K562 (cell line): ENCODE results near the gene NOL12. TPM values are rescaled to one million over a fixed set of nuclear protein-coding genes. Genes with fewer than 3 reads are reported as not detected.

Experiments
- ATAC-seq: fragments of 200-7000 bp; cut with Tn5 transposase; 3 replicates; pipeline ENCODE4 v1.9.1; 2020; ENCODE audit warnings: moderate library complexity
- BruUV-seq: library from RNA; stranded (reverse); fragments of 400-500 nt; replicated peaks from 2 replicates; lab custom pipeline; 2021; lab: Mats Ljungman, UMichigan
- CTCF ChIA-PET: fragments of 300-600 bp; formaldehyde crosslinking; extraction: SDS; loops from one replicate; lab custom pipeline; 2021; ENCODE audit warnings: low intra/inter-chr PET ratio; lab: Yijun Ruan, JAX
- POLR2A ChIA-PET: fragments of 300-600, 350-650 bp; sonication (Branson Sonifier 250); formaldehyde crosslinking; extraction: SDS; loops from one replicate; lab custom pipeline; 2021; ENCODE audit warnings: antibody characterized with exemption, inconsistent platforms; lab: Yijun Ruan, JAX
- DNase-seq, 4 experiments: peaks; one replicate each; pipeline versions ENCODE4 v3.0.0 to v3.0.0-alpha.2; 2011 to 2018; ENCODE audit warnings: low spot score in 3 of 4, mixed read lengths in 3 of 4; ENCODE audit errors: extremely low read depth in 1 of 4
- FAIRE-seq: peaks from 2 replicates; lab custom pipeline; 2011; peaks lifted over from hg19 to GRCh38; lab: Jason Lieb, UNC
- H2AFZ ChIP-seq: 2 replicates; pipeline ENCODE4 v1.6.0; 2011; ENCODE audit warnings: low read depth, low read length, control low read depth, inconsistent platforms
- H3K27ac ChIP-seq: fragments of 200-600 bp; 3 replicates; pipeline ENCODE4 v1.8.0; 2011; ENCODE audit warnings: low read depth, mild to moderate bottlenecking, control low read depth, inconsistent platforms, low read length, moderate library complexity, mixed read lengths; ENCODE audit errors: extremely low read depth
- H3K27me3 ChIP-seq, 2 experiments: fragments of 300-600 bp in 1 of 2; 2 replicates in 1 of 2; 3 replicates in 1 of 2; pipeline versions ENCODE4 v1.6.0 to v1.8.0; 2011; ENCODE audit warnings: inconsistent platforms in 2 of 2, low read length in 2 of 2, mild to moderate bottlenecking in 1 of 2, mixed read lengths in 1 of 2, moderate library complexity in 1 of 2; ENCODE audit not compliant: control insufficient read depth in 2 of 2, insufficient read depth in 2 of 2
- H3K36me3 ChIP-seq: fragments of 300-600 bp; 3 replicates; pipeline ENCODE4 v1.8.0; 2011; ENCODE audit warnings: mild to moderate bottlenecking, low read length, inconsistent platforms; ENCODE audit not compliant: control insufficient read depth, insufficient read depth
- H3K4me1 ChIP-seq, 2 experiments: fragments of 200-600 bp in 1 of 2; replicated peaks in 1 of 2; 2 replicates in 1 of 2; 3 replicates in 1 of 2; pipeline versions ENCODE4 v1.5.1 to v1.8.0; 2011; ENCODE audit warnings: inconsistent platforms in 2 of 2, low read length in 2 of 2, mild to moderate bottlenecking in 1 of 2, mixed read lengths in 1 of 2, moderate library complexity in 1 of 2; ENCODE audit not compliant: control insufficient read depth in 2 of 2, insufficient read depth in 2 of 2
- H3K4me2 ChIP-seq: 2 replicates; pipeline ENCODE4 v1.6.1; 2011; ENCODE audit warnings: low read length, control low read depth, inconsistent platforms, mixed read lengths; ENCODE audit not compliant: insufficient read depth
- H3K4me3 ChIP-seq: fragments of 200-600 bp; sonication (generic), shearing (Covaris generic); 2 replicates; pipeline ENCODE4 v1.5.1; 2016; ENCODE audit warnings: control low read depth, inconsistent platforms
- H3K79me2 ChIP-seq: fragments of 200-600 bp; 3 replicates; pipeline ENCODE4 v1.8.0; 2011; ENCODE audit warnings: low read length, inconsistent platforms; ENCODE audit not compliant: control insufficient read depth, insufficient read depth
- H3K9ac ChIP-seq, 2 experiments: 2 replicates each; pipeline versions ENCODE4 v1.6.0 to v1.6.1; 2011; ENCODE audit warnings: low read depth in 2 of 2, low read length in 2 of 2, control low read depth in 1 of 2, inconsistent platforms in 1 of 2, mild to moderate bottlenecking in 1 of 2, mixed read lengths in 1 of 2; ENCODE audit not compliant: insufficient read depth in 1 of 2
- H3K9me1 ChIP-seq: one replicate; pipeline ENCODE4 v1.6.0; 2011; ENCODE audit warnings: inconsistent platforms, mild to moderate bottlenecking, low read length, moderate library complexity; ENCODE audit not compliant: control insufficient read depth, insufficient read depth
- H3K9me3 ChIP-seq: replicated peaks from 2 replicates; pipeline ENCODE4 v1.5.1; 2011; ENCODE audit warnings: low read depth, low read length, inconsistent platforms; ENCODE audit not compliant: control insufficient read depth, insufficient read depth
- H4K20me1 ChIP-seq: replicated peaks from 2 replicates; pipeline ENCODE4 v1.6.1; 2011; ENCODE audit warnings: low read length, inconsistent platforms, mixed read lengths; ENCODE audit not compliant: control insufficient read depth, insufficient read depth
- CHD2 ChIP-seq: IDR thresholded peaks from 2 replicates; pipeline ENCODE4 v1.6.1; 2011; ENCODE audit warnings: low read depth, low read length
- GABPB2 ChIP-seq: fragments of 250-450 bp; sonication (Bioruptor Pico); conservative IDR thresholded peaks from 2 replicates; pipeline ENCODE4 v1.5.1; 2021; ENCODE audit warnings: mild to moderate bottlenecking
- LARP7 ChIP-seq: fragments of 450-650 bp; IDR thresholded peaks from 2 replicates; pipeline ENCODE4 v1.6.1; 2016
- MCM5 ChIP-seq: fragments of 450-650 bp; IDR thresholded peaks from 2 replicates; pipeline ENCODE4 v1.6.1; 2016; ENCODE audit warnings: low read depth
- SRSF1 ChIP-seq: fragments of 200-400 bp; formaldehyde crosslinking; IDR thresholded peaks from 2 replicates; pipeline ENCODE4 v1.6.1; 2017; ENCODE audit warnings: mild to moderate bottlenecking, low read depth, low read length, moderate library complexity
- ZNF253 ChIP-seq: fragments of 250-450 bp; sonication (Bioruptor Pico); conservative IDR thresholded peaks from 2 replicates; pipeline ENCODE4 v1.6.1; 2021; ENCODE audit warnings: mild to moderate bottlenecking
- ZNF76 ChIP-seq: fragments of 250-450 bp; sonication (Bioruptor Pico); IDR thresholded peaks from 2 replicates; pipeline ENCODE4 v1.4.0; 2020; ENCODE audit warnings: mild to moderate bottlenecking, moderate library complexity, borderline replicate concordance
- WGBS: fragments of 100-300 bp; shearing (Covaris generic); methylation state at CpG from one replicate; pipeline ENCODE4 v1.1.6; 2016; ENCODE audit warnings: low coverage, mixed read lengths; ENCODE audit not compliant: insufficient coverage; ENCODE audit errors: missing lambda C conversion rate; 5-methylcytosine and 5-hydroxymethylcytosine counted together
- in situ Hi-C: fragments of 300-500 bp; cut with MboI; formaldehyde crosslinking; loops from 4 replicates; pipeline ENCODE4 v1.15.0; 2018; ENCODE audit warnings: inconsistent platforms, mixed read lengths
- intact Hi-C: fragments of 100-400 bp; cut with micrococcal nuclease; formaldehyde crosslinking; loops from 2 replicates; pipeline ENCODE4 v1.14.2; 2022
- polyA plus RNA-seq, 8 experiments: library from polyadenylated mRNA; depleted of rRNA in 4 of 8; stranded (reverse) in 5 of 8; unstranded in 3 of 8; fragments of >200 nt; fragmentation: Nextera tagmentation in 2 of 8; fragmentation: Illumina TruSeq in 1 of 8; extraction: Ambion mirVana in 2 of 8; extraction: Trizol in 1 of 8; gene quantifications; 2 replicates each; pipeline versions ENCODE4 v1.2.1 to v1.2.3, GENCODE V29; 2011 to 2014; ENCODE audit warnings: inconsistent platforms in 1 of 8, missing spikeins in 1 of 8
- total RNA-seq, 7 experiments: library from RNA; depleted of rRNA in 6 of 7; stranded (reverse); fragments of >200 nt in 6 of 7; fragmentation: Illumina TruSeq in 2 of 7; extraction: Trizol in 2 of 7; gene quantifications; 2 replicates each; pipeline versions ENCODE4 v1.2.1 to v1.2.3, GENCODE V29; 2011 to 2021; ENCODE audit warnings: low replicate concordance in 1 of 7
- TF ChIP-seq, protein P1 (sequence below): fragments of 450-650 bp; IDR thresholded peaks from 2 replicates; pipeline ENCODE4 v1.6.1; 2016; ENCODE audit warnings: mild to moderate bottlenecking

NOL12 gene
- total and polyA plus RNA-seq, 9 of the 15 experiments (the other 6 are each of a cell fraction or from before 2014, with no cell fraction given): 2.8 to 40.9 (median 28.5) TPM

DNA sequence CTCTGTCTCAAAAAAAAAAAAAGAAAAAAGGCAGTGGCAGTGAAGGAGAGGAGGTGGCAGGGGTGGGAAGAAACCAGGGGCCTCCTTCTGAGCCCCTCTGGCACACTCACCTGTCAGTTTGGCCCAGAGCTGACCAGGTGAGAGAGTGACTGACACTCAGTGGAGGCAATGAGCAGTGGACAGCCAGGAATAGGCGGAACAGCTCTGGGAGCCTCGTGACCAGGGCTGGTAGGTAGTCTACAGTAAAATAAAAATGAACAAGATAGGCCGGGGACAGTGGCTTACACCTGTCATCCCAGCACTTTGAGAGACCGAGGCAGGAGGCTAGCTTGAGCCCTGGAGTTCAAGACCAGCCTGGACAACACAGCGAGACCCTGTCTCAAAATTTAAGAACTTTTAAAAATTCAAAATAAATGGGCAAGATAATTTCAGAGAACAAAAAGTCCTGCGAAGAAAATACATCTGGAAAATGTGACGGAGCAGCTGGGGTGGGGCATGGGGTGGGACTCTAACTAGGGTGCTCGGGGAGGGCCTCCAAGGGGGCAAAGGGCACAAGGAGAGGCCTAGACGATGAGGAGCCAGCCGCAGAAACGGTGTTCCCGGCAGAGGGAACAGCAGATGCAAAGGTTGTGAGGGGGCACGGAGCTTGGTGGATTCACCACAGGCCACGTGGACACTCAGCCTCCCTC, 31.4 kb upstream of the NOL12 start:
- POLR2A ChIA-PET: interaction anchor here (0.9 kb wide), 1 partner anchor 18 kb away, joined by 3 read pairs; no protein-coding TSS in a partner anchor
- in situ Hi-C loops: no loop called here
- no peak for FAIRE-seq

DNA sequence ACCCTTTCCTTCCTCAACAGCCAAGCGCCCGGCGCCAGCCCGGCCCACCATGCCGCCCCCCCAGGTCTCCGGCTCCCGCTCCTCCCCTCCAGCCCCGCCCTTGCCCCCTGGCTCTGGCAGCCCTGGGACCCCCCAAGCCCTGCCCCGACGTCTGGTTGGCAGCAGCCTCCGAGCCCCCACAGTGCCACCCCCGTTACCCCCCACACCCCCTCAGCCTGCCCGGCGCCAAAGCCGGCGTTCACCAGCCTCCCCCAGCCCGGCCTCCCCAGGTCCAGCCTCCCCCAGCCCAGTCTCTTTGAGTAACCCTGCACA, 30.9 kb upstream of the NOL12 start:
- Histone ChIP-seq H3K9me3 (no peaks in the 10 kb centered on the region), H3K27me3 (no peaks in the 10 kb centered on the region), H3K9me1 (peaks cover 2% of the 10 kb centered on the region)
- no TSS peak for BruUV-seq
- TF ChIP-seq, protein P1, sequence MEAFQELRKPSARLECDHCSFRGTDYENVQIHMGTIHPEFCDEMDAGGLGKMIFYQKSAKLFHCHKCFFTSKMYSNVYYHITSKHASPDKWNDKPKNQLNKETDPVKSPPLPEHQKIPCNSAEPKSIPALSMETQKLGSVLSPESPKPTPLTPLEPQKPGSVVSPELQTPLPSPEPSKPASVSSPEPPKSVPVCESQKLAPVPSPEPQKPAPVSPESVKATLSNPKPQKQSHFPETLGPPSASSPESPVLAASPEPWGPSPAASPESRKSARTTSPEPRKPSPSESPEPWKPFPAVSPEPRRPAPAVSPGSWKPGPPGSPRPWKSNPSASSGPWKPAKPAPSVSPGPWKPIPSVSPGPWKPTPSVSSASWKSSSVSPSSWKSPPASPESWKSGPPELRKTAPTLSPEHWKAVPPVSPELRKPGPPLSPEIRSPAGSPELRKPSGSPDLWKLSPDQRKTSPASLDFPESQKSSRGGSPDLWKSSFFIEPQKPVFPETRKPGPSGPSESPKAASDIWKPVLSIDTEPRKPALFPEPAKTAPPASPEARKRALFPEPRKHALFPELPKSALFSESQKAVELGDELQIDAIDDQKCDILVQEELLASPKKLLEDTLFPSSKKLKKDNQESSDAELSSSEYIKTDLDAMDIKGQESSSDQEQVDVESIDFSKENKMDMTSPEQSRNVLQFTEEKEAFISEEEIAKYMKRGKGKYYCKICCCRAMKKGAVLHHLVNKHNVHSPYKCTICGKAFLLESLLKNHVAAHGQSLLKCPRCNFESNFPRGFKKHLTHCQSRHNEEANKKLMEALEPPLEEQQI: no peak
- TF ChIP-seq, all 486 proteins: peak for 0
- no peak for ATAC-seq
- no peak overlapping the region for H3K4me2 ChIP-seq
- FAIRE-seq: no peak
- peaks cover 6 to 13% of the 10 kb centered on the region in 2 experiments for H3K4me1 ChIP-seq
- H4K20me1 ChIP-seq: peaks cover 3% of the 10 kb centered on the region
- no peak overlapping the region; a peak in 1 of 4 replicates for H3K9ac ChIP-seq
- H3K4me3 ChIP-seq: no peak overlapping the region
- peaks cover 27% of the 10 kb centered on the region; the same call in 2 of the 3 replicates for H3K36me3 ChIP-seq
- WGBS: 93% methylated on average over 3 of the region's 17 CpGs
- H2AFZ ChIP-seq: no peak overlapping the region
- no peak overlapping the region for H3K27ac ChIP-seq
- in situ Hi-C loops: no loop called here
- ChIA-PET POLR2A (interaction anchor here (0.9 kb wide), 1 partner anchor 18 kb away, joined by 3 read pairs; no protein-coding TSS in a partner anchor), CTCF (no interaction called here)
- peaks cover 17% of the 10 kb centered on the region for H3K79me2 ChIP-seq
- no peak for DNase-seq
- intact Hi-C loops: no loop called here

More for the DNA sequence above, 31.4 kb upstream of the NOL12 start:
- H3K36me3 ChIP-seq: peaks cover 27% of the 10 kb centered on the region; the same call in 2 of the 3 replicates
- H3K27me3 ChIP-seq: no peaks in the 10 kb centered on the region
- H3K4me3 ChIP-seq: no peak overlapping the region
- no peaks in the 10 kb centered on the region for H3K9me1 ChIP-seq
- H3K4me2 ChIP-seq: no peak overlapping the region
- CTCF ChIA-PET: no interaction called here
- peaks cover 2 to 11% of the 10 kb centered on the region in 2 experiments; a peak in 4 of 5 replicates for H3K4me1 ChIP-seq
- H3K9ac ChIP-seq: no peak overlapping the region; a peak in 1 of 4 replicates
- TF ChIP-seq SRSF1 (no peak), CHD2 (no peak), GABPB2 (no peak), ZNF76 (no peak), ZNF253 (CRISPR knock-in tag) (no peak), LARP7 (no peak), MCM5 (no peak)
- TF ChIP-seq, all 486 proteins: peak for 0
- Histone ChIP-seq H3K27ac (no peak overlapping the region), H2AFZ (no peak overlapping the region), H4K20me1 (no peaks in the 10 kb centered on the region), H3K9me3 (no peaks in the 10 kb centered on the region), H3K79me2 (peaks cover 12% of the 10 kb centered on the region)
- ATAC-seq (no peak), DNase-seq (no peak)
- intact Hi-C loops: no loop called here
- BruUV-seq: no TSS peak
- WGBS: 83% methylated on average over 5 of the region's 14 CpGs
